IPS DF 4.7 (cell line): ENCODE data around the gene AXIN1.
"Not testable (repeated sequence)": the region's sequence is repeated elsewhere in the genome, so short reads cannot be mapped to it uniquely, and the experiment has no call there.

Experiments
- DNase-seq: peaks from one replicate; pipeline ENCODE4 v3.0.0-alpha.2; 2013; ENCODE audit warnings: low spot score; ENCODE audit errors: extremely low read depth

Gene AXIN1

GRCh38 chr16:369866-370436 lies 17.4 kb upstream of the AXIN1 start:
- no peak for DNase-seq

- no peak for DNase-seq
Measured at GRCh38 chr16:369275-369865, 16.8 kb upstream of the AXIN1 start.

GRCh38 chr16:368388-369158 lies 16.1 kb upstream of the AXIN1 start:
- DNase-seq, result no peak

GRCh38 chr16:367333-367903 lies 14.9 kb upstream of the AXIN1 start:
- no peak for DNase-seq

- DNase-seq, result no peak
Measured at GRCh38 chr16:366476-366875, 14.0 kb upstream of the AXIN1 start.

DNA sequence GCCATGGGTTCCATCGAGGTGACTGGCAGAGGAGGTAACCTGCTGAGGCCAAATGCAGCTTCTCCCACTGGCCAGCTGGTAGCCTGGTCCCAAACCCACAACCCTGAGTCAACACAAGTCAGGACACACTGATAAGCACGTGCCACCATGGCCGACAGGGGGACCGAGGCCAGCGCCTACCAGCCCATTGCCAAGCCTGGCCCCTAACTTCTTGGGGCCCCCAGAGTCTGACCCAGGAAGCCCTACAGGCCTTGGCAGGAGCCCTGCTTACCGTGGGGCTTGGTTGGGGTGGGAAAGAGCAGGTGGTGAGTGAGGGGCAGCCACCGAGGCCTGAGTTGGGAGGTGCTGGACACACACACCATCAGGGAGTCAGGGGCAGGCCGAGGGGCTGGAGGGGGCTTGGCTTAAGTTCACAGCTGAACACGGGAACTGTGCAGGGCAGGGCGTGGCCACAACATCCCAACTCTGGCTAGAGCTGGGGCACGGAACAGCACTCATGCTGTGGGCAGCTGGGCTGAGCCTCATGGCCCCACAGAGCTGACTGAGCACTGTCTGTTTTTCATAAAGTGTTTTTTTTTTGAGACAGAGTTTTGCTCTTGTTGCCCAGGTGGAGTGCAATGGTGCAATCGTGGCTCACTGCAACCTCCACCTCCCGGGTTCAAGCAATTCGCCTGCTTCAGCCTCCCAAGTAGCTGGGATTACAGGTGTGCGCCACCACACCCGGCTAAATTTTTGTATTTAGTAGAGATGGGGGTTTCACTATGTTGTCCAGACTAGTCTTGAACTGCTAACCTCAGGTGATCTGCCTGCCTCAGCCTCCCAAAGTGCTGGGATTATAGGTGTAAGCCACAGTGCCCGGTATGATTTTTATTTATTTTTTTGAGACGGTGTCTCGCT lies 12.3 kb upstream of the AXIN1 start:
- DNase-seq, result no peak

DNA sequence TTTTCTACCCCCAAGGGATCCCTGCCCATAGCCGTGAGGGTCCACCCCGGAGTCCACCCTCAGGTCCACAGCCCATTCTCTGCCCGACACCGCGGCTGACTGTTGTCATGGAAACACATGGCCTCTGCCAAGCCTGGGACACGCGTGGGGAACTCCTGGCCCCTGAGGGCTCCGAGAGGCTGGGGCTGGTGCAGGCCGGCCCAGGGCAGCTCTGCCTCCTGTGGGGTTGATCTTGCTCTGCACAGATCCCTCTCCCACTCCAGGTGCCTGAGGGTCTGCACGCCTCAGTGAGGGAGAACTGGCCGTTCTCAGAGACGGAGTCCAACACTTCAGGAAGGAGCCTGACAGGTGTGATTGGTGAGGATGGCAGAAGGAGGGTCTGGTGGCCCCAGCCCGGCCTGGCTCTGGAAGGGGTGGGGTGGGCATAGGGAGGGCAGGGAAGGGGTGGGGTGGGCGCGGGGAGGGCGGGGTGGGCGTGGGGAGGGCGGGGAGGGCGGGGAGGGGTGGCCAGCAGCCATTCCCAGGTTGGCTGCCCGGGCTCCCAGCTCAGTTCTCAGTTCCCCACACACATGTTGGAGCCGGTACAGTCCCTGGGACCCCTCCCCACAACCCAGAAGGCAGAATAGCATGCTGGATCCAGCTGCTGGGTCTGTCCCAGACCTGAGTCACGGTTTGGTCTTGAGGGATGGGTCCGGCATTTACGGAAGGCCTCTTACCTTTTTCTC lies 11.4 kb upstream of the AXIN1 start:
- no peak for DNase-seq

DNA sequence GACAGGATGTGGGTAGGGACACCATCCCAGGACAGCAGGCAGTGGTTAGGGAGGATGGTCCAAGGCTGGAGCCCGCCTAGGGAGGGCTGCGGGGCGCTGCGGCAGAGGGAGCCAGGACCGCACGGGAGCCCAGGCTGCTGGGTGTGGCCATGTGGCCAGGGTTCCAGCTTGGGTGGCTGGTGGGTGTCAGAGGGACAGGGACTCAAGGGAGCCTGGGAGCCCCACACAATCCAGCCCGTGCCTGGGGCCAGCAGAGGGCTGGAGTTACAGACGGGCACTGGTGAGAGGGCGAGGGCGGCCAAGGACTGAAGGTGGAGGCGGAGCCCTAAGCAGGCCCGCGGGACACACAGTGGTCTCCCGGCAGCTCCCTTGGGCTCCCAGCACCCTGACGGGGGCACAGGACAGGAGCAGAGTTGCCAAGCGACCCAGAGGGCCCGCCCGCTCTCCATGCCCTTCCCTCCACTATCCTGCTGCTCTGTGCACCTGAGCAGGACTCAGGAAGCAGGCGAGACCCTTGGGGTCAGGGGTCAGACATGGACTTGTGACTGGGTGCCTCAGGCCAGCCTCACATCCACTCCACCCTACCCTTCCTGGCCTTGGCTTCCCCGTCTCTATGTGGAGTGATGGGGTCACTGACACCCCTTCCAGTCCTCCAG lies 10.7 kb upstream of the AXIN1 start:
- no peak for DNase-seq

DNA sequence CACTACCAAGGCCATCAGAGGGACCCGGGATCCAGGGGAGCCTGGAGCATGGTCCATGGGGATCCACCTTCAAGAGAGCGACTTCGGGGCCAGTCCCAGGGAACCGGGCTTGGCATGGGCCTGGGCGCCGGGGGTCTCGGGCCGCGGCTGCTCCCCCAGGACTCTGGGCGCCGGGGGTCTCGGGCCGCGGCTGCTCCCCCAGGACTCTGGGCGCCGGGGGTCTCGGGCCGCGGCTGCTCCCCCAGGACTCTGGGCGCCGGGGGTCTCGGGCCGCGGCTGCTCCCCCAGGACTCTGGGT lies 10.1 kb upstream of the AXIN1 start:
- DNase-seq, result not testable (repeated sequence)

GRCh38 chr16:361872-362701 lies 9.6 kb upstream of the AXIN1 start:
- DNase-seq, result no peak

- no peak for DNase-seq
Measured at GRCh38 chr16:361341-361871, 8.9 kb upstream of the AXIN1 start.

- no peak for DNase-seq
Measured at GRCh38 chr16:360698-361336, 8.3 kb upstream of the AXIN1 start.

GRCh38 chr16:359871-360697 lies 7.6 kb upstream of the AXIN1 start:
- no peak for DNase-seq

GRCh38 chr16:359067-359763 lies 6.7 kb upstream of the AXIN1 start:
- DNase-seq, result no peak

GRCh38 chr16:356741-357140 lies 4.2 kb upstream of the AXIN1 start:
- DNase-seq, result no peak

- no peak for DNase-seq
Measured at GRCh38 chr16:354971-355461, 2.5 kb upstream of the AXIN1 start.

GRCh38 chr16:354291-354881 lies 1.9 kb upstream of the AXIN1 start:
- no peak for DNase-seq
